HG03039 (cell line): ENCODE data around the gene KCMF1.

Experiments used
- ATAC-seq: cut with Tn5 transposase; IDR thresholded peaks from one replicate; pipeline ENCODE4 v1.9.1; 2021; ENCODE audit warnings: mild to moderate bottlenecking, moderate library complexity; ENCODE audit not compliant: unreplicated experiment

The KCMF1 gene

DNA sequence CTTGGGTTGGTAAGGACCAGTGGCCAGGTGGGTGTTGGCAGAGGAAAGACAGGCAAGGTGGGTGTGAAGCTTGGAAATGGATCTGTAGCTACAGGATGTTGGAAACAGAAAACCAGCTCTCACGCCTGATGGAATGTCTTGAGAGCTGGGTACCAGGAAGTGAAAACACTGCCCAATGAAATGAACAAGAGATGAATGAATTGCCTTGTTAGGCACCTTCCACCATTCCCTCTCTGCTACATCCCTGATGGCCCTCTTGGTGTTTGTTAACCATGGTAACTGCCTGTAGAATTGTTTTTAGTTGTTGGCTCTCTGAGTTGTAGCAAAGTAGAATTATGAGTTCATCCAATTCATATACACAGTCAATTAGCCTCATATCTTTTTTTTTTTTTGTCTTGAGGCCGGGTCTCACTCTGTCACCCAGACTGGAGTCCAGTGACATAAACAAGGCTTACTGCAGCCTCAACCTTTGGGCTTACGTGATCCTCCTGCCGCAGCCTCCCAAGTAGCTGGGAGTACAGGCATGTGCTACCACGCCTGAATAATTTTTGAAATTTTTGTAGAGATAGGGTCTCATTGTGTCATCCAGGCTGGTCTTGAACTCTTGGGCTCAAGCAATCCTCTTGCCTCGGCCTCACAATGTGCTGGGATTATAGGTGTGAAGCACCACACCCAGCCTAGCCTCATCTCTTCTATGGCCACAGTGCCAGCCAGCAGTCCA is 9.5 kb downstream of the KCMF1 start:
- ATAC-seq = no peak

GRCh38 chr2:84986018-84986417 is 15.1 kb downstream of the KCMF1 start:
- ATAC-seq = no peak

- ATAC-seq = no peak
Measured at GRCh38 chr2:84989422-84989821, 18.5 kb downstream of the KCMF1 start.

DNA sequence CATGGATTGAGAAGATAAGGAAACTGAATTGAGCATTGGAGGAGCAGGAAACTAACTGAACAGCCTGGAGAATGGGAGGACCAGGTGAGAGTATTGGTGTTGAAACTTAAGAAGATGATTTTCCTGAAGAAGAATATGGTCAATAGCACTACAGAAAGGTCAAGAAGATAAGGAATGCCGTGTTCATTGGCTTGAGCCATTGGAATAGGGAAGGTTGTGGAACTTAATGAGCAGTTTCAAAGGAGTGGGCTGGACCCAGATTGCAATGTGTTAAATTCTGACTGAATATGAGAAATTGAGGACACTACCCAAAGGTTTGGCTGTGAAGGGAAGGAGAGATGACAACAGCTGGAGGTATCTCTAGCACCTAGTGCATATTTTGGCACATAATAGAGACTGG is 19.0 kb downstream of the KCMF1 start:
- ATAC-seq = no peak

GRCh38 chr2:84991404-84992160 is 20.6 kb downstream of the KCMF1 start:
- no peak for ATAC-seq

GRCh38 chr2:84995826-84996225 is 24.9 kb downstream of the KCMF1 start:
- ATAC-seq = no peak

- ATAC-seq = no peak
Measured at GRCh38 chr2:84996909-84997308, 25.9 kb downstream of the KCMF1 start.

GRCh38 chr2:84999553-84999955 is 28.6 kb downstream of the KCMF1 start:
- no peak for ATAC-seq

DNA sequence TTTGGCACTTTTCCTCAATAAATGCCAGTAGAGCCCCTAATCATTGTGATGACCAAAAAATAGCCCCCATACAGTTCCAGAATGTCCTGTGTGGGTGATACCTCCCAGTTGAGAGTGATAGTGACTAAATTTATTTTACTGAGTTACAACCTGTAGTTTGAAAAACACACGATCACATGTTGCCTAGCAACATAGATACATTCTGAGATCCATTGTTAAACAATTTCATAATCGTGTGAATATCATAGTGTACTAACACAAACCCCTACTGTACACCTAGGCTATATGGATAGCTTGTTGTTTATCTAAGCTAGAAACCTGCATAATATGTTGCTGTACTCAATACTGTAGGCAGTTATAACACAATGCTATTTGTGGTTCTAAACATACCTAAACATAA is 30.6 kb downstream of the KCMF1 start:
- no peak for ATAC-seq

DNA sequence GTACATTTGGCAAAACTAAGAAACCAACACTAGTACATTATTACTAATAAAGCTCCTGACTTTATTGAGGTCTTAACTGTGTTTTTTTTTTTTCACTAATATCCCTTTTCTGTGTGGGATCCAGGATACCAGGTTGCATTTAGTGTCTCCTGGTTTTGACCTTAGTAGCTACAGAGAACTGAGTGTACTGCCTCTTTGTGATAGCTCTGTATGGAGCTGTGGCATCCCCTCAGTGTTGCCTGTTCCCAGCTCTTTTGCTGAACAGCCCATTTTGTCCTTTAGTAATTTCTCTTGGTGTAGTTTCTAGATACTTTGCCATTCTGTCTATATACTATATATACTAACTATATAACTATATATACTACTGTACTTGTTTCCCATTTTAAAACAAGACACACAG is 31.6 kb downstream of the KCMF1 start:
- ATAC-seq = no peak

DNA sequence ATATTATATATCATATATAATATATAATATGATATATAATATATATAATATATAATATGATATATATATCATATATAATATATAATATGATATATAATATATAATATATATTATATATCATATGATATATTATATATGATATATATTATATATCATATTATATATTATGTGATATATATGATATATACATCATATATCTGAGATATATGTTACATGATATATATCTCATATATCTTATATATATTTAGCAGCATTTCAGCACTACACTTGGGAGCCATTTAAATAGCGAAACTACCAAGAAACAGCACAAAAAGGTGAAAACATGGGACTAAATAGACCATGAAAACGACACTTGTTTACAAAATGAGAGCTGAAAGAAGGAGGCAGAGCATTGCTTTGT is 37.3 kb downstream of the KCMF1 start:
- ATAC-seq = no peak

DNA sequence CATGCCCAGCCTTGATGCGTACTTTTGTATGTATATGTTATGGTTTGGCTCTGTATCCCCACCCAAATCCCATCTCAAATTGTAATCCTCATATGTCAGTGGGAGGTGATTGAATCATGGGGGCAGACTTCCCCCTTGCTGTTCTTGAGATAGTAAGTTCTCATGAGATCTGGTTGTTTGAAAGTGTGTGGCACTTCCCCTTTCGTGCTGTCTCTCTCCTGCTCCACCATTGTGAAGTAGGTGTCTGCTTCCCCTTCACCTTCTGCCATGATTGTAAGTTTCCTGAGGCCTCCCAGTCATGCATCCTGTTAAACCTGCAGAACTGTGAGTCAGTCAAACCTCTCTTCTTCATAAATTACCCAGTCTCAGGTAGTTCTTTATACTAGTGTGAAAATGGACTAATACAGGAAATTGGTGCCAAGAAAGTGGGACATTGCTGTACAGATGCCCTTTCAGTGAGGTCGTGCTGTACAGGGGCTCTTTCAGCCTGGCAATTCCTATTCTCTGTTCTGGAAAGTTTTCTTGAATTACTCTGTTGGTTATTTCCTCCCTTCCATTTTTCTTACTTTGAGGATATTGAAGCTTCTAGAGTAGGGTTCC is 38.2 kb downstream of the KCMF1 start:
- no peak for ATAC-seq

- no peak for ATAC-seq
Measured at GRCh38 chr2:85010404-85010803, 39.4 kb downstream of the KCMF1 start.

DNA sequence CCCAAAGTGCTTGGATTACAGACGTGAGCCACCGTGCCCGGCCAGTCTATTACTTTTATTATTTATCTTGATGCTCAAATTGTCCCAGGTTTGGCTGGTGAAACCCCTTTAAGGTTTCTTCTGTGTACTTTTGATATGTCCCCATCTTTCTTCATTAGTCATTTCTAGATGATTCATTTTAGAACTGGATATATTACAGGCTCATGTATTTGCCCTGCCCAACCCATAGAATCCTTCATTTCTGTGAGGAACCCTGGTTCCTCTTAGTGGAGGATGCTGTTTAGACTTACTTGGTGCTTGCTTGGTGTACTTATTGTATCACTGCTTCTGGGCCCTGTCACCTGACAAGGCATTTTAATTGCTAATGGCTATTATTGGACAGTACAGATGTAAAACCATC is 40.1 kb downstream of the KCMF1 start:
- no peak for ATAC-seq

GRCh38 chr2:85011747-85012146 is 40.8 kb downstream of the KCMF1 start:
- ATAC-seq = no peak

- no peak for ATAC-seq
Measured at GRCh38 chr2:85012431-85012830, 41.5 kb downstream of the KCMF1 start.

DNA sequence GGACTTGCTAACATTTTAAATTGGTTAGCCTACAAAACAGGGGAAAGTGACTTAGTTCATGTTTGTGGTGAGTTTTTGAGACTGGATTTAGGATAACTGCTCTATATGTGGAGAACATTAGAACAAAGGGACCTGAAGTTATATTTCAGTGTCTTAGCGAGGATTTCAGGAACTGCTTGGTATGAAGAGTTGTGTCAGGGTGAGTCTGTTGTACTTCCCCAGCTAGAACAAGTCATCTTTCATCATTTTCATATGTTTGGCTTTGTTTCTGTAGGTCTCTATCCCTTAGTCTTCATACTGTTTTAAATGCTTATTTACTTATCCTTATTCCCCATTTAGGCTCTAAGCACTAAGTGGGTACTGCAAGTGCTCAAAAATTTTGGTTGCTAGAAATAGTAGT is 41.9 kb downstream of the KCMF1 start:
- ATAC-seq = no peak

DNA sequence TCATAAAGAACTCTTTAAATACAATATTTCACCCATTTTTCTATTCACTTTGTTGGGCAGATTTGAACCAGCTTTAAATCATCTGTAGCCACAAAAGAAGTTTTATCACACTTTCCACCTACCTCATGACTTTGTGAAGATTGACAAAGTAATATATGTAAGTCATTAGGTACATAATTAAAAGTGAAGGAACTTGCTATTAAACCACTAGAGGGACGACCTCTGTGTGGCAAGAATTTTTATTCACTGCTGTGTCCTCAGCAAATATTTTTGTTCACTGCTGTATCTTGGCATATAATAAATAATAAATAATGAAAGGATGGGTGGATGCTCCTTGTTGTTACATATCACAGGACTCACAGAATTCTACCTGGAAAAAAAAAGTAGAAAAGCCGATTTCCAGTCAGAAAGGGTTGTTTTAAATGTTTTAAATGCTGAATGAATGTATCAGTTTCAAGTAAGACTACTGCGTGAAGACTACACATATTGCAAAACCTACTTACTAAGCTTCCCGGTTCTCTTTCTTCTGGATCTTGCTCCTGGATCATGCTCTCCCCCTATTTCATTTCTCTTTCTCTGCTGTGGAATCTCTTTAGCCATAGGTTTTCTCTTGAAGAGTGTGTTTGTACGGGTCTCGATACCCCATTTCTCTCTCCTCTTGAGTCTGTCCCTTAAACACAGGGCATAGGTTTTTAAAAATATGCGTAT is 44.8 kb downstream of the KCMF1 start:
- no peak for ATAC-seq

DNA sequence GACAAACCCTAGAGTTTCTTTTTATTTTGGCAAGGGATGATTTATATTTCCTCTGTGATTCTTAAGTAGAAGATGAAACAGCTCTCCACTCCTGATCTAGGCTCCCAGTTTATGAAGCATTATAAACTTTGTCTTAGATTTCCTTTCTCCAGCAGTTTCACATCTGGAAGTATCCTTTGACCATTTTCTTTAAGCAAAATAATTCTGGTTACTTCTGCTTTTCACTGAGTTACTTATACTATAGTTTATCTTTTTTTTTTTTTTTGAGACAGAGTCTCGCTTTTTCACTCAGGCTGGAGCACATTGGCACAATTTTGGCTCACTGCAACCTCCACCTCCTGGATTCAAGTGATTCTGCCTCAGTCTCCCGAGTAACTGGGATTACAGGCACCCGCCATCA is 45.5 kb downstream of the KCMF1 start:
- ATAC-seq = no peak

GRCh38 chr2:85017411-85018048 is 46.6 kb downstream of the KCMF1 start:
- ATAC-seq = no peak

DNA sequence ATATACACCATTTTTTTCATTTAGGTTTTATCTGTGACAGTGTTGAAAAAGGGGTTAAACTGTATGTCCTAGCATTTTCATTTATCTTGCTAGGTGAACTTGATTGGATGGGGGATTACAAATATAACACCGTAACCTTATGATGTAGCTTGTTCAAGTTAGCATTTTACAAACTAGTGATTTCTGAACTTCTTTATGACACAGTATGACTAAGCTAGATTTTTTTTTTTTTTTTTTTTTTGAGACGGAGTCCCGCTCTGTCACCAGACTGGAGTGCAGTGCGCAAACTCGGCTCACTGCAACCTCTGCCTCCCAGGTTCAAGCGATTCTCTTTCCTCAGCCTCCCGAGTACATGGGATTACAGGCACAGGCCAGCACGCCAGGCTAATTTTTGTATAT is 47.1 kb downstream of the KCMF1 start:
- no peak for ATAC-seq
